ENCODE data around the gene OSTF1.

GRCh38 chr9:75047506-75047905, 40.8 kb upstream of the OSTF1 start:
- TF ChIP-seq EZH2phosphoT487 (IDR thresholded peaks at IDR 0.05; ENCODE audit: borderline replicate concordance), result no peak
- TF ChIP-seq, protein P1, sequence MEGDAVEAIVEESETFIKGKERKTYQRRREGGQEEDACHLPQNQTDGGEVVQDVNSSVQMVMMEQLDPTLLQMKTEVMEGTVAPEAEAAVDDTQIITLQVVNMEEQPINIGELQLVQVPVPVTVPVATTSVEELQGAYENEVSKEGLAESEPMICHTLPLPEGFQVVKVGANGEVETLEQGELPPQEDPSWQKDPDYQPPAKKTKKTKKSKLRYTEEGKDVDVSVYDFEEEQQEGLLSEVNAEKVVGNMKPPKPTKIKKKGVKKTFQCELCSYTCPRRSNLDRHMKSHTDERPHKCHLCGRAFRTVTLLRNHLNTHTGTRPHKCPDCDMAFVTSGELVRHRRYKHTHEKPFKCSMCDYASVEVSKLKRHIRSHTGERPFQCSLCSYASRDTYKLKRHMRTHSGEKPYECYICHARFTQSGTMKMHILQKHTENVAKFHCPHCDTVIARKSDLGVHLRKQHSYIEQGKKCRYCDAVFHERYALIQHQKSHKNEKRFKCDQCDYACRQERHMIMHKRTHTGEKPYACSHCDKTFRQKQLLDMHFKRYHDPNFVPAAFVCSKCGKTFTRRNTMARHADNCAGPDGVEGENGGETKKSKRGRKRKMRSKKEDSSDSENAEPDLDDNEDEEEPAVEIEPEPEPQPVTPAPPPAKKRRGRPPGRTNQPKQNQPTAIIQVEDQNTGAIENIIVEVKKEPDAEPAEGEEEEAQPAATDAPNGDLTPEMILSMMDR (conservative IDR thresholded peaks at IDR 0.05; ENCODE audit: low read length), result no peak

Measured in Loucy (cell line).